ENCODE data around the gene KIF12. TPM values are rescaled to one million over a fixed set of nuclear protein-coding genes. Genes with fewer than 3 reads are reported as not detected.

The KIF12 gene
- total and polyA plus RNA-seq, 2 donors (not counting 1 experiment from before 2014, with no cell fraction given): not detected

DNA sequence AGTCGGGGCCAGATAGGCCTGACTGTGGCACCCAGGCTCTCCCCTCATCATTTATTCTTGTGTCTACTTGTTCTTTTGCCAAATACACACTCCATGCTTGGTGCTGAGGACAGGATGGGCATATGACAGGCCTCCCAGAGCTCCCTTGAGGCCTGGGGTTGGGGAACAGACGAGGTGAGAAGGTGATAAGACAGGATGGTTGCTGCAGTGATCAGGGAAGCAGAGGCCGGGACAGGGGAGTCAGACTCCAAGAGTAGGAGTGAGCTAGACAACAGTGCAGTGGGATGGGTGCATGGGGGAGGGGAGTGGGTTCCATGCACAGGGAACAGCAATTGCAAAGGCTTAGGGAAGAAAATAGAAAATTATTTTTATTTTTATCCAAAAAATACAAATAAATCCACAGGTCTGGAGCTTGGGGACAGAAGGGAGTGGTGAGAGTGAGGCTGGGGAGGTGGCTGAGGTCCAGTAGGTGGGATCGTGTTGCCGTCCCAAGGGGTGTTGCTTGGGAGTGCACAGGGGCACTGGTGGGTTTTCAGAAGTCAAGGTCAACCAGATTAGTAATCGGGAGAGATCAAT, 17.6 kb downstream of the KIF12 start:
- H3K4me2 ChIP-seq (replicated peaks; ENCODE audit: low read depth, low read length, poor library complexity, severe bottlenecking): no peak overlapping the region
- H3K36me3 ChIP-seq (replicated peaks in 1 of 2; ENCODE audit: control extremely low read depth in 1 of 2, control insufficient read depth in 1 of 2, extremely low read depth in 1 of 2, insufficient read depth in 2 of 2, low read length in 1 of 2): no peaks in the 10 kb centered on the region
- DNase-seq (no peak), ATAC-seq (ENCODE audit: low read depth) (no peak)
- no peak overlapping the region for H3K4me3 ChIP-seq (ENCODE audit: control extremely low read depth in 1 of 5, extremely low read depth in 1 of 5, insufficient read depth in 1 of 5, low read depth in 2 of 5, low read length in 4 of 5)
- no peak overlapping the region for H2AFZ ChIP-seq (ENCODE audit: insufficient read depth, low read depth, low read length, poor library complexity, severe bottlenecking)
- H3K9me3 ChIP-seq (ENCODE audit: control extremely low read depth in 1 of 3, control insufficient read depth in 2 of 3, insufficient read depth in 1 of 3, low read length in 2 of 3): no peaks in the 10 kb centered on the region
- Mint-ChIP-seq H3K4me3 (no peak overlapping the region), H3K4me1 (no peaks in the 10 kb centered on the region), H3K27ac (no peak overlapping the region), H3K9me3 (ENCODE audit: insufficient read depth) (no peaks in the 10 kb centered on the region), H3K27me3 (peaks cover 22% of the 10 kb centered on the region)
- ChIA-PET CTCF (interaction anchor here (0.8 to 2.2 kb wide), 9 partner anchors 9 to 209 kb away, joined by 3 to 16 read pairs (median 3); no protein-coding TSS in a partner anchor), POLR2A (no interaction called here)
- no peaks in the 10 kb centered on the region for H4K20me1 ChIP-seq (ENCODE audit: control insufficient read depth, insufficient read depth, low read length, poor library complexity, severe bottlenecking)
- H3K27ac ChIP-seq (ENCODE audit: low read length in 2 of 2): no peak overlapping the region
- H3K9ac ChIP-seq (ENCODE audit: low read length): no peak overlapping the region
- TF ChIP-seq, protein P1, sequence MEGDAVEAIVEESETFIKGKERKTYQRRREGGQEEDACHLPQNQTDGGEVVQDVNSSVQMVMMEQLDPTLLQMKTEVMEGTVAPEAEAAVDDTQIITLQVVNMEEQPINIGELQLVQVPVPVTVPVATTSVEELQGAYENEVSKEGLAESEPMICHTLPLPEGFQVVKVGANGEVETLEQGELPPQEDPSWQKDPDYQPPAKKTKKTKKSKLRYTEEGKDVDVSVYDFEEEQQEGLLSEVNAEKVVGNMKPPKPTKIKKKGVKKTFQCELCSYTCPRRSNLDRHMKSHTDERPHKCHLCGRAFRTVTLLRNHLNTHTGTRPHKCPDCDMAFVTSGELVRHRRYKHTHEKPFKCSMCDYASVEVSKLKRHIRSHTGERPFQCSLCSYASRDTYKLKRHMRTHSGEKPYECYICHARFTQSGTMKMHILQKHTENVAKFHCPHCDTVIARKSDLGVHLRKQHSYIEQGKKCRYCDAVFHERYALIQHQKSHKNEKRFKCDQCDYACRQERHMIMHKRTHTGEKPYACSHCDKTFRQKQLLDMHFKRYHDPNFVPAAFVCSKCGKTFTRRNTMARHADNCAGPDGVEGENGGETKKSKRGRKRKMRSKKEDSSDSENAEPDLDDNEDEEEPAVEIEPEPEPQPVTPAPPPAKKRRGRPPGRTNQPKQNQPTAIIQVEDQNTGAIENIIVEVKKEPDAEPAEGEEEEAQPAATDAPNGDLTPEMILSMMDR (IDR thresholded peaks at IDR 0.05): no peak
- no peak for TF ChIP-seq EZH2 (IDR thresholded peaks at IDR 0.05; ENCODE audit: borderline replicate concordance, insufficient read depth, low read depth, low read length, poor library complexity, severe bottlenecking)
- no peaks in the 10 kb centered on the region for H3K79me2 ChIP-seq (ENCODE audit: control insufficient read depth, insufficient read depth, low read length)
- intact Hi-C loops (cut with micrococcal nuclease): loop anchor here (1.0 kb wide), 1 partner anchor 224 kb away; no protein-coding TSS in a partner anchor
- no peaks in the 10 kb centered on the region for H3K27me3 ChIP-seq (replicated peaks in 1 of 4; ENCODE audit: control extremely low read depth in 1 of 4, control insufficient read depth in 3 of 4, insufficient read depth in 4 of 4, low read length in 3 of 4)
- H3K4me1 ChIP-seq (ENCODE audit: control insufficient read depth in 2 of 2, insufficient read depth in 2 of 2, low read length in 2 of 2): no peaks in the 10 kb centered on the region
- 86% methylated on average over 6 of the region's 6 CpGs for WGBS (ENCODE audit: insufficient coverage)

DNA sequence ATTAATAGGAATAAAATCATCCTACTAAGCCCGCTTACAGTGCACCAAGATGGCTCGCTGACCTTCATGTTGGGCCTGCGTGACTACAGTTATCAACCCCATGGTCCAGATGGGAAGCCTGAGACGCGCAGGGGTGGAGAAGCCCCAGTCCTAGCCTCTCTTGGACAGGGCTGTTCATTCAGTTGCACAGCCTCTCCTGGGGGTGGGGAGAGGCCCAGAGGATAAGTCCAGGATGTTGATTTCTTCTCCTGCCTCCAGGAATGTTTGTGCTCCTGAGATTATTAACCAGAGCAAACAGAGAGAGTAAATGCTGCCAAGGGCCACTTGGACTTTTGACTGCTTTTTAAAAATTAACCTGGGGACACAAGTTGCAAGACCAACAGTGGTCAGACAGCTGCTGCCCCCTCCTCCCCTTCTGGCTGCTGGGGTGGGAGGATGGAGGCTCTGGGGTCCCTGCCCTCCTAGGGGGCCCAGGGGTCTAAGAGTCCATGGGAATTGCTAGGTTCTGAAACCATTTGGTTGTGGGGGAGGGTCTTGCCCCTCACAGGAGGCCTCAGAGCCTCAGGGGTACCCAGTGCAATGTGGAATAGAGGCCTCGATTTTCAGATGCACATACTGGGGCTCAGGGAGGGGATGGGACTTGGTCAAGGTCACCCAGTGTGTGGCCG, 18.2 kb downstream of the KIF12 start:
- peaks cover 21% of the 10 kb centered on the region for H3K27me3 Mint-ChIP-seq

More for the DNA sequence above, 18.2 kb downstream of the KIF12 start:
- H3K27me3 ChIP-seq (replicated peaks in 1 of 4; ENCODE audit: control extremely low read depth in 1 of 4, control insufficient read depth in 3 of 4, insufficient read depth in 4 of 4, low read length in 3 of 4): no peaks in the 10 kb centered on the region
- 97% methylated on average over 6 of the region's 7 CpGs for WGBS (ENCODE audit: insufficient coverage)
- no peak overlapping the region for H3K4me3 ChIP-seq (ENCODE audit: control extremely low read depth in 1 of 5, extremely low read depth in 1 of 5, insufficient read depth in 1 of 5, low read depth in 2 of 5, low read length in 4 of 5)
- no peaks in the 10 kb centered on the region for H3K36me3 ChIP-seq (replicated peaks in 1 of 2; ENCODE audit: control extremely low read depth in 1 of 2, control insufficient read depth in 1 of 2, extremely low read depth in 1 of 2, insufficient read depth in 2 of 2, low read length in 1 of 2)
- ChIA-PET POLR2A (no interaction called here), CTCF (interaction anchor here (0.8 to 2.2 kb wide), 4 partner anchors 9 to 210 kb away, joined by 3 to 16 read pairs (median 6); no protein-coding TSS in a partner anchor)
- Mint-ChIP-seq H3K9me3 (ENCODE audit: insufficient read depth) (no peaks in the 10 kb centered on the region), H3K4me3 (no peak overlapping the region), H3K4me1 (no peaks in the 10 kb centered on the region), H3K27ac (no peak overlapping the region)
- no peak overlapping the region for H2AFZ ChIP-seq (ENCODE audit: insufficient read depth, low read depth, low read length, poor library complexity, severe bottlenecking)
- H4K20me1 ChIP-seq (ENCODE audit: control insufficient read depth, insufficient read depth, low read length, poor library complexity, severe bottlenecking): no peaks in the 10 kb centered on the region
- intact Hi-C loops (cut with micrococcal nuclease): no loop called here
- H3K9ac ChIP-seq (ENCODE audit: low read length): no peak overlapping the region
- no peaks in the 10 kb centered on the region for H3K79me2 ChIP-seq (ENCODE audit: control insufficient read depth, insufficient read depth, low read length)
- DNase-seq: no peak
- H3K9me3 ChIP-seq (ENCODE audit: control extremely low read depth in 1 of 3, control insufficient read depth in 2 of 3, insufficient read depth in 1 of 3, low read length in 2 of 3): no peaks in the 10 kb centered on the region
- H3K4me2 ChIP-seq (replicated peaks; ENCODE audit: low read depth, low read length, poor library complexity, severe bottlenecking): no peak overlapping the region
- no peak for TF ChIP-seq EZH2 (IDR thresholded peaks at IDR 0.05; ENCODE audit: borderline replicate concordance, insufficient read depth, low read depth, low read length, poor library complexity, severe bottlenecking)
- TF ChIP-seq, protein P1 (IDR thresholded peaks at IDR 0.05): no peak
- H3K27ac ChIP-seq (ENCODE audit: low read length in 2 of 2): no peak overlapping the region
- H3K4me1 ChIP-seq (ENCODE audit: control insufficient read depth in 2 of 2, insufficient read depth in 2 of 2, low read length in 2 of 2): no peaks in the 10 kb centered on the region
- ATAC-seq (ENCODE audit: low read depth): no peak
